DMS114 treated with DMSO at 0.1 percent for 48 hours (cell line): ENCODE results near the gene UGGT2.
A peak's percentile ranks its signal among the peaks of the same experiment; 100 is the strongest.
"Not testable (repeated sequence)": the region's sequence is repeated elsewhere in the genome, so short reads cannot be mapped to it uniquely, and the experiment has no call there.

Source experiments
- DNase-seq: peaks from one replicate; lab custom pipeline; 2025; ENCODE audit not compliant: unreplicated experiment; lab: John Stamatoyannopoulos, UW

Gene UGGT2

GRCh38 chr13:96051946-96052345, 1.3 kb downstream of the UGGT2 start:
- not testable (repeated sequence) for DNase-seq

GRCh38 chr13:96051491-96051890, 1.7 kb downstream of the UGGT2 start:
- not testable (repeated sequence) for DNase-seq

GRCh38 chr13:96050955-96051354, 2.2 kb downstream of the UGGT2 start:
- DNase-seq: not testable (repeated sequence)

- DNase-seq: not testable (repeated sequence)
Measured at GRCh38 chr13:96046449-96047126, 6.6 kb downstream of the UGGT2 start.

- no peak for DNase-seq
Measured at GRCh38 chr13:96044238-96044637, 9.0 kb downstream of the UGGT2 start.

GRCh38 chr13:96041326-96042110, 11.7 kb downstream of the UGGT2 start:
- DNase-seq: no peak

GRCh38 chr13:96036515-96036914, 16.7 kb downstream of the UGGT2 start:
- DNase-seq: no peak

- no peak for DNase-seq
Measured at GRCh38 chr13:96034662-96035061, 18.5 kb downstream of the UGGT2 start.

GRCh38 chr13:96033220-96034015, 19.8 kb downstream of the UGGT2 start:
- DNase-seq: no peak

- no peak for DNase-seq
Measured at GRCh38 chr13:96032717-96033116, 20.5 kb downstream of the UGGT2 start.

- DNase-seq: no peak
Measured at GRCh38 chr13:96029002-96029401, 24.2 kb downstream of the UGGT2 start.

GRCh38 chr13:96027496-96027895, 25.7 kb downstream of the UGGT2 start:
- DNase-seq: no peak

- DNase-seq: no peak
Measured at GRCh38 chr13:96025283-96025682, 27.9 kb downstream of the UGGT2 start.

- DNase-seq: no peak
Measured at GRCh38 chr13:96020931-96021330, 32.3 kb downstream of the UGGT2 start.

GRCh38 chr13:96020155-96020575, 33.0 kb downstream of the UGGT2 start:
- peak; percentile 50 for DNase-seq

GRCh38 chr13:96018135-96018534, 35.1 kb downstream of the UGGT2 start:
- no peak for DNase-seq

- DNase-seq: no peak
Measured at GRCh38 chr13:96011291-96011872, 41.8 kb downstream of the UGGT2 start.

GRCh38 chr13:96003304-96003703, 49.9 kb downstream of the UGGT2 start:
- no peak for DNase-seq

GRCh38 chr13:96002322-96003131, 50.7 kb downstream of the UGGT2 start:
- DNase-seq: no peak

GRCh38 chr13:96000069-96000468, 53.1 kb downstream of the UGGT2 start:
- no peak for DNase-seq
